Measurements from ENCODE around the gene FAM186B. TPM values are rescaled to one million over a fixed set of nuclear protein-coding genes. Genes with fewer than 3 reads are reported as not detected.

Gene FAM186B
- total RNA-seq, 4 donors from 2014 or later = 0.31 to 1.0 (median 0.70) TPM

- TF ChIP-seq, protein P1, sequence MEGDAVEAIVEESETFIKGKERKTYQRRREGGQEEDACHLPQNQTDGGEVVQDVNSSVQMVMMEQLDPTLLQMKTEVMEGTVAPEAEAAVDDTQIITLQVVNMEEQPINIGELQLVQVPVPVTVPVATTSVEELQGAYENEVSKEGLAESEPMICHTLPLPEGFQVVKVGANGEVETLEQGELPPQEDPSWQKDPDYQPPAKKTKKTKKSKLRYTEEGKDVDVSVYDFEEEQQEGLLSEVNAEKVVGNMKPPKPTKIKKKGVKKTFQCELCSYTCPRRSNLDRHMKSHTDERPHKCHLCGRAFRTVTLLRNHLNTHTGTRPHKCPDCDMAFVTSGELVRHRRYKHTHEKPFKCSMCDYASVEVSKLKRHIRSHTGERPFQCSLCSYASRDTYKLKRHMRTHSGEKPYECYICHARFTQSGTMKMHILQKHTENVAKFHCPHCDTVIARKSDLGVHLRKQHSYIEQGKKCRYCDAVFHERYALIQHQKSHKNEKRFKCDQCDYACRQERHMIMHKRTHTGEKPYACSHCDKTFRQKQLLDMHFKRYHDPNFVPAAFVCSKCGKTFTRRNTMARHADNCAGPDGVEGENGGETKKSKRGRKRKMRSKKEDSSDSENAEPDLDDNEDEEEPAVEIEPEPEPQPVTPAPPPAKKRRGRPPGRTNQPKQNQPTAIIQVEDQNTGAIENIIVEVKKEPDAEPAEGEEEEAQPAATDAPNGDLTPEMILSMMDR (IDR thresholded peaks at IDR 0.05 in 4 of 5, conservative IDR thresholded peaks at IDR 0.05 in 1 of 5) = peak; percentile 44 to 69 (median 54)
- TF ChIP-seq POLR2A (IDR thresholded peaks at IDR 0.05) = no peak
- DNase-seq (peak; percentile 14 to 49), ATAC-seq (peak; percentile 80 to 81)
- Histone ChIP-seq H3K4me3 (no peak overlapping the region), H3K27me3 (no peaks in the 10 kb centered on the region), H3K36me3 (peaks cover 0 to 30% of the 10 kb centered on the region in 2 donors), H3K9me3 (no peaks in the 10 kb centered on the region), H3K4me1 (peaks cover 10 to 20% of the 10 kb centered on the region in 2 donors), H3K27ac (peak overlapping the region in 3 of 4 donors; percentile 10 to 39 (median 11))
- in situ Hi-C loops (cut with MboI; ENCODE audit: low sequenced_read_pairs in 4 of 4) (no loop called here), intact Hi-C loops (cut with DNase I; ENCODE audit: low total_unique reads) (loop anchor here (2.0 kb wide), 1 partner anchor 70 kb away; the partner anchor contains the start of gene FMNL3)
Observed at GRCh38 chr12:49636979-49637755, 31.7 kb upstream of the FAM186B start.

DNA sequence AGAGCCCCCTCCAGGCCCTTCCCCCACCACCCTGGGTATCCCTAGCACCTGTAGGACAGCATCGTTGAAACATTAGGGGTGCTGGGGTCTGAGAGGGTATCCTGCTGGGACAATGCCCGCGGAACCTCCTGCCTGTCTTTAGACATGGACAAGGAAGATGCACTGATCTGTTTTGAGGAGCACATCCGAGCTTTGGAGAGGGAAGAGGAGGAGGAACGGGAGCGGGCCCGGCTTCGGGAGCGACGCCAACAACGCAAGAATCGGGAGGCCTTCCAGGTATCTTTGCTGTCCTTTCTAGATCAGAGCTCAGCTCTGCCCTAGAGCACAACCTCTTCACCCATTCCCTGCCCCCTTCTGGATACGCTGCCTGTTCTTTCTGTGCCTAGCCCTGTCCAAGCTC is 31.1 kb upstream of the FAM186B start:
- intact Hi-C loops (cut with DNase I; ENCODE audit: low total_unique reads) (loop anchor here (2.0 kb wide), 1 partner anchor 70 kb away; the partner anchor contains the start of gene FMNL3), in situ Hi-C loops (cut with MboI; ENCODE audit: low sequenced_read_pairs in 4 of 4) (no loop called here)
- ATAC-seq = no peak
- H3K9me3 ChIP-seq = no peaks in the 10 kb centered on the region
- no peak overlapping the region for H3K4me3 ChIP-seq
- DNase-seq = no peak
- TF ChIP-seq, protein P1 (IDR thresholded peaks at IDR 0.05 in 4 of 5, conservative IDR thresholded peaks at IDR 0.05 in 1 of 5) = no peak
- TF ChIP-seq POLR2A (IDR thresholded peaks at IDR 0.05) = no peak
- peak overlapping the region in 1 of 4 donors; percentile 39 for H3K27ac ChIP-seq
- peaks cover 10 to 20% of the 10 kb centered on the region in 2 donors for H3K4me1 ChIP-seq
- no peaks in the 10 kb centered on the region for H3K27me3 ChIP-seq
- H3K36me3 ChIP-seq = peaks cover 0 to 24% of the 10 kb centered on the region in 2 donors

GRCh38 chr12:49635656-49636055 is 30.2 kb upstream of the FAM186B start:
- TF ChIP-seq, protein P1 (IDR thresholded peaks at IDR 0.05 in 4 of 5, conservative IDR thresholded peaks at IDR 0.05 in 1 of 5) = no peak
- no peak for TF ChIP-seq POLR2A (IDR thresholded peaks at IDR 0.05)
- H3K27ac ChIP-seq = no peak overlapping the region
- no peaks in the 10 kb centered on the region for H3K9me3 ChIP-seq
- peaks cover 0 to 23% of the 10 kb centered on the region in 2 donors for H3K36me3 ChIP-seq
- H3K27me3 ChIP-seq = no peaks in the 10 kb centered on the region
- peaks cover 9 to 15% of the 10 kb centered on the region in 2 donors for H3K4me1 ChIP-seq
- H3K4me3 ChIP-seq = no peak overlapping the region
- intact Hi-C loops (cut with DNase I; ENCODE audit: low total_unique reads) = loop anchor here (2.0 kb wide), 1 partner anchor 71 kb away; the partner anchor contains the start of gene FMNL3
- DNase-seq (no peak), ATAC-seq (no peak)
- in situ Hi-C loops (cut with MboI; ENCODE audit: low sequenced_read_pairs in 4 of 4) = no loop called here

- Histone ChIP-seq H3K27ac (no peak overlapping the region), H3K9me3 (no peaks in the 10 kb centered on the region), H3K4me3 (no peak overlapping the region), H3K36me3 (peaks cover 0 to 23% of the 10 kb centered on the region in 2 donors), H3K27me3 (no peaks in the 10 kb centered on the region), H3K4me1 (peaks cover 5 to 11% of the 10 kb centered on the region in 2 donors)
- in situ Hi-C loops (cut with MboI; ENCODE audit: low sequenced_read_pairs in 4 of 4) (no loop called here), intact Hi-C loops (cut with DNase I; ENCODE audit: low total_unique reads) (no loop called here)
- ATAC-seq (no peak), DNase-seq (no peak)
- TF ChIP-seq, protein P1 (IDR thresholded peaks at IDR 0.05 in 4 of 5, conservative IDR thresholded peaks at IDR 0.05 in 1 of 5) = no peak
- TF ChIP-seq POLR2A (IDR thresholded peaks at IDR 0.05) = no peak
Observed at GRCh38 chr12:49635036-49635435, 29.6 kb upstream of the FAM186B start.

Data from gastrocnemius medialis (tissue), 4 donors.